Ishikawa (cell line): Measurements from ENCODE around the gene ADAMTS12.

Source experiments
- CEBPB ChIP-seq: IDR thresholded peaks from 2 replicates; pipeline ENCODE4 v1.6.1; 2012
- CREB1 ChIP-seq: IDR thresholded peaks from 2 replicates; pipeline ENCODE4 v1.6.1; 2012; ENCODE audit warnings: low read depth
- EGR1 ChIP-seq: IDR thresholded peaks from 2 replicates; pipeline ENCODE4 v1.6.1; 2012
- EP300 ChIP-seq: IDR thresholded peaks from 2 replicates; pipeline ENCODE4 v1.6.1; 2012; ENCODE audit warnings: borderline replicate concordance
- FOXM1 ChIP-seq: IDR thresholded peaks from 2 replicates; pipeline ENCODE4 v1.6.1; 2012; ENCODE audit warnings: low read depth, borderline replicate concordance
- MAX ChIP-seq: IDR thresholded peaks from 2 replicates; pipeline ENCODE4 v1.6.1; 2012
- NFIC ChIP-seq: IDR thresholded peaks from 2 replicates; pipeline ENCODE4 v1.6.1; 2012
- RAD21 ChIP-seq: IDR thresholded peaks from 2 replicates; pipeline ENCODE4 v1.6.1; 2012; ENCODE audit warnings: low read depth
- REST ChIP-seq: IDR thresholded peaks from 2 replicates; pipeline ENCODE4 v1.6.1; 2012; ENCODE audit warnings: low read depth, mild to moderate bottlenecking
- TAF1 ChIP-seq: IDR thresholded peaks from 2 replicates; pipeline ENCODE4 v1.6.1; 2012; ENCODE audit warnings: low read depth, mild to moderate bottlenecking
- TCF12 ChIP-seq: IDR thresholded peaks from 2 replicates; pipeline ENCODE4 v1.6.1; 2012; ENCODE audit warnings: low read depth
- TEAD4 ChIP-seq: IDR thresholded peaks from 2 replicates; pipeline ENCODE4 v1.6.1; 2012
- USF1 ChIP-seq: IDR thresholded peaks from 2 replicates; pipeline ENCODE4 v1.6.1; 2012
- YY1 ChIP-seq: IDR thresholded peaks from 2 replicates; pipeline ENCODE4 v1.6.1; 2012; ENCODE audit warnings: low read depth
- ZBTB7A ChIP-seq: IDR thresholded peaks from 2 replicates; pipeline ENCODE4 v1.6.1; 2012; ENCODE audit warnings: low read depth

Gene ADAMTS12

GRCh38 chr5:33769968-33770367 lies 121.8 kb downstream of the ADAMTS12 start:
- TF ChIP-seq ZBTB7A (no peak), TCF12 (no peak), USF1 (no peak), TAF1 (no peak), NFIC (no peak), CREB1 (no peak), TEAD4 (no peak)

- TF ChIP-seq ZBTB7A: no peak
- no peak for TF ChIP-seq CEBPB
- TF ChIP-seq FOXM1: no peak
- TF ChIP-seq USF1: no peak
- TF ChIP-seq TCF12: no peak
- TF ChIP-seq EP300: no peak
- no peak for TF ChIP-seq RAD21
- TF ChIP-seq NFIC: no peak
- TF ChIP-seq YY1: no peak
- no peak for TF ChIP-seq TAF1
- TF ChIP-seq TEAD4: no peak
- TF ChIP-seq EGR1: no peak
- no peak for TF ChIP-seq REST
- TF ChIP-seq CREB1: no peak
These were observed 122.6 kb downstream of the ADAMTS12 start for GRCh38 chr5:33769196-33769595.

- TF ChIP-seq NFIC: no peak
- no peak for TF ChIP-seq TEAD4
- no peak for TF ChIP-seq TCF12
- no peak for TF ChIP-seq YY1
These were observed 125.8 kb downstream of the ADAMTS12 start for GRCh38 chr5:33766023-33766422.

GRCh38 chr5:33764786-33765185 lies 127.0 kb downstream of the ADAMTS12 start:
- TF ChIP-seq RAD21: no peak
- TF ChIP-seq TEAD4: no peak
- no peak for TF ChIP-seq MAX
- TF ChIP-seq ZBTB7A: no peak
- no peak for TF ChIP-seq TAF1
- TF ChIP-seq EP300: no peak
- TF ChIP-seq CREB1: no peak
- no peak for TF ChIP-seq FOXM1

- TF ChIP-seq TCF12 (no peak), YY1 (no peak), TEAD4 (no peak), REST (no peak), USF1 (no peak), TAF1 (no peak), EP300 (no peak), RAD21 (no peak), EGR1 (no peak), ZBTB7A (no peak), MAX (no peak), NFIC (no peak), FOXM1 (no peak), CEBPB (no peak), CREB1 (no peak)
These were observed 128.4 kb downstream of the ADAMTS12 start for GRCh38 chr5:33763435-33763834.

- TF ChIP-seq TAF1: no peak
- no peak for TF ChIP-seq MAX
- no peak for TF ChIP-seq TEAD4
- no peak for TF ChIP-seq EP300
- no peak for TF ChIP-seq CEBPB
- TF ChIP-seq USF1: no peak
- no peak for TF ChIP-seq NFIC
- no peak for TF ChIP-seq FOXM1
- TF ChIP-seq CREB1: no peak
- no peak for TF ChIP-seq ZBTB7A
- TF ChIP-seq YY1: no peak
- no peak for TF ChIP-seq REST
- TF ChIP-seq EGR1: no peak
- no peak for TF ChIP-seq TCF12
These were observed 128.9 kb downstream of the ADAMTS12 start for GRCh38 chr5:33762859-33763258.
